Right ventricle myocardium superior (tissue), 1 donor: ENCODE results near the gene MPRIP. TPM values are rescaled to one million over a fixed set of nuclear protein-coding genes. Genes with fewer than 3 reads are reported as not detected.
"Not testable (repeated sequence)": the region's sequence is repeated elsewhere in the genome, so short reads cannot be mapped to it uniquely, and the experiment has no call there.

Experiments
- ATAC-seq: fragments of 200-7000 bp; cut with Tn5 transposase; one replicate; pipeline ENCODE4 v1.9.1; 2020; ENCODE audit warnings: mild to moderate bottlenecking; ENCODE audit not compliant: poor library complexity
- DNase-seq: peaks from one replicate; pipeline ENCODE4 v3.0.0-alpha.2; 2020
- intact Hi-C: fragments of 100-400 bp; cut with DNase I; formaldehyde crosslinking; loops from one replicate; pipeline ENCODE4 v1.11.2; 2022
- total RNA-seq: library from RNA; stranded (reverse); fragmentation: NEBNext Ultra II Directional; extraction: Animal tissue kit (Norgen Biotek cat#: 25700); gene quantifications from one replicate; pipeline ENCODE4 v1.2.1, GENCODE V29; 2021
- donor health status: DM: no; HTN: yes; CAD: no; lungs with severe emphysema.

Gene MPRIP
- total RNA-seq, 1 donor from 2014 or later, result 280 TPM

DNA sequence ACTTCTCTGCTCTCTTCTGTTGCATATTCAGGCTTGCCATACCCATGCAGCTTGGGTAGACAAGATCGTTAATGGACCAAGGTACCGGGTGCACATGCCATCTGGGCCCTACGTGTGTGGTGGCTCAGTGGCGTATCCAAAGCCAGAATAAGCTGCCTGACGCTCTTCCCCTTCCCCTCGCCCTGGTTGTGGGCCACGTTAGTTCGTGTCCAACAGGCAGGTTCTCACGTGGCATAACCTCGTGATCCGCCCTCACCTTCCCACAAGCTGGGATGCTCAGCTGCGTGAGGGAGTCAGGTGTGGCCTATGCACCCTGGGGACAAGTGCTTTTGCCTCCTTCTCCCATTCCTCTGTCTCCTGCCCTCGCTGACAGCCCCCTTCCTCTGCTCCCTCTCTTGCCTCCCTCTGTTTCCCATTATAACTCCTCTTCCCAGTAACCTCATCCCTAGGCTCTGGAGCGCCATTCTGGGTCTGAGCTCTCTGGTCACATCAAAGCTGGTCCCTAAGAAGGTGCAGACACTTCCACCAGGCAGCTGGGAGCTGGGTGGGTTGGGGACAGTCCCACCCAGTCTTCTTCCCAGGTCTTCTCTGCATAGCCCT, 86.3 kb downstream of the MPRIP start:
- ATAC-seq (no peak), DNase-seq (peak; percentile 16)
- intact Hi-C loops, result no loop called here

DNA sequence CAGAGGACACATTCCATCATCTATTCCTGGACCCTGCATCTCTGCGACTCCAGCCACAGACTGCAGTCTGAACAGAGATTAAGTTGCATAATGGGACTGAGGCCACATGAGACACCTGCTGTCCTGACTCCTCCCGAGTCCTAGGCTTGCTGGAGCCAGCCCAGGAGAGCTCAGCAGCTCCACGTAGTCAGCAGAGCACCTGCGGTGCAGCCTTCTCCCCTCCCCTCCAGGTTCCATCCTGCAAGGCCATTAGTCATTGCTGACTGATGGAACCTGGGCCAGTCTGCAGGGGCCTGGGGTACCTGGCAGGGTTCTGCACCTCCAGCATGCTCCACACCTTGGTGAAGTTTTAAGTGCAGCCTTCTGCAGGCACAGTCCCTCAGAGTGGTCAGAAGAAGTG, 87.2 kb downstream of the MPRIP start:
- DNase-seq, result no peak
- ATAC-seq, result no peak
- intact Hi-C loops, result no loop called here

GRCh38 chr17:17130077-17130844, 88.0 kb downstream of the MPRIP start:
- DNase-seq (peak; percentile 17), ATAC-seq (no peak)
- intact Hi-C loops, result loop anchor here (10.0 kb wide), 1 partner anchor 125 kb away; no protein-coding TSS in a partner anchor

DNA sequence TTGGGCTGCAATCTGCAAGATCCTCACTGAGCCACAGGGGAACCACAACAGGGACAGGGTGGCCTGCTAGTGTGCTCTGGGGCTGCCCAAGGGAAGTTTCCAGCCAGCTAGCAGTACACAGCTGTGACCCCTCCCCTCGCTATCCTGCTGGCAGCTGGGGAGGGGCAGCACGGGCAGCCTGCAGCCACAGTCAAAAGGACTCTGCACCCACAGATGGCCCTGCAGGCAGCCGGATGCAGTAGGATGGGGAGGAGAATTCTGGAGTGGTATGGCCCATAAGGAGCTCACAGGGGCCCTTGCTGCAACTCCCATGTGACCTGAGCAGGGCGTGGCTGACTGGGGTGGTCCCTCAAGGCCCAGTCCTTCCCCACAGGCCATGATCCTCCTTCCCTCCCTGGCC, 89.6 kb downstream of the MPRIP start:
- intact Hi-C loops, result loop anchor here (10.0 kb wide), 1 partner anchor 127 kb away; no protein-coding TSS in a partner anchor
- DNase-seq, result peak; percentile 22
- no peak for ATAC-seq

GRCh38 chr17:17132746-17133145, 90.5 kb downstream of the MPRIP start:
- ATAC-seq (no peak), DNase-seq (no peak)
- intact Hi-C loops, result loop anchor here (10.0 kb wide), 1 partner anchor 128 kb away; no protein-coding TSS in a partner anchor

DNA sequence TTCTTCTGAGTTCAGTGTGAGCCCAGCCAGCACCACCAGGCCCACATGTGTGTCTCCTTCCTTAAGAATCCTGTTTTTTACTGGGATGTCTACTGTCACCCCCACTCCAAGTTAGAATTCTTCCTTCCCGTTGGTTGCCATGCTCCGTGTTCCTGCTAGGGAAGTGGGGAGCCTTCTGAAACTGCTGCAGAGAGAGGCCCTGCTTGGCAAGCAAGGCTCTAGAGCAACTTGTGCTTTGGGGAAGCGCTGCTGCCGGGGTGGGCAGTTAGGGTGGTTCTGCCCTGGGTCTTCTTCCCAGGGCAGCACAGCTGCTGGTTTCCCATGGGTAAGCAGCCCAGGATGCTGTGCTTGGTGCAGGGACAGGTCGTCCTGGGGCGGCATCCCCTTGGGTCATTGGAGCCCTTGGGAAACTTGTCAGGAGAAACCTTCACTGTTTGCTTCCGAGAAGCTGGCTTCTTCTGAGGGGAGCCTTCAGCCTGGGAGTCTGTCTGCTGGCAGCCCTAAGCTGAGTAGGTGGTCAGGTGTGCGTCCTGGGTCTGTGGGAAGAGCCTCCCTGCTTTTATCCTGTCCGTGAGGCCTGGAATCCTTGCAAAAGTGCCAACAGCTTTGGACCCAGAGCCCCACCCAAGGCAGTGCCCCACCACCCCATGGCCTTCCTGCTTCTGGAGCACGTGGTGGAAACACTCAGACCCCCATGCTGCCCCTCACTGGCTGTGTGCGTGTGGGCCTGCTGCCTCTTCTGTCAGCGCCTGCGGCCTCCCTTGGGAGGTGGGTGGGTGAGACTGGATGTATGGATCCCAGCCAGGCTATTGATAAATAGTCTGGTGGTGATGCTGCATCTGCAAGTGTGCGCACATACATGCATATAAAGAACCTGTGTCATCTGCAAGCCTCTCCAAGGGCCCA, 92.0 kb downstream of the MPRIP start:
- peak; percentile 33 for DNase-seq
- intact Hi-C loops, result loop anchor here (10.0 kb wide), 1 partner anchor 130 kb away; no protein-coding TSS in a partner anchor
- ATAC-seq, result no peak

GRCh38 chr17:17134957-17135333, 92.7 kb downstream of the MPRIP start:
- ATAC-seq, result peak; percentile 78
- intact Hi-C loops, result loop anchor here (10.0 kb wide), 1 partner anchor 130 kb away; no protein-coding TSS in a partner anchor
- DNase-seq, result peak; percentile 41

- DNase-seq, result peak; percentile 13
- intact Hi-C loops, result loop anchor here (10.0 kb wide), 1 partner anchor 131 kb away; no protein-coding TSS in a partner anchor
- not testable (repeated sequence) for ATAC-seq
These were observed 94.0 kb downstream of the MPRIP start for GRCh38 chr17:17136221-17136620.

- intact Hi-C loops, result loop anchor here (10.0 kb wide), 1 partner anchor 133 kb away; no protein-coding TSS in a partner anchor
- peak; percentile 35 for DNase-seq
- no peak for ATAC-seq
These were observed 95.7 kb downstream of the MPRIP start for GRCh38 chr17:17137731-17138585.

- intact Hi-C loops, result loop anchor here (10.0 kb wide), 2 partner anchors 135 to 175 kb away; no protein-coding TSS in a partner anchor
- DNase-seq (no peak), ATAC-seq (no peak)
These were observed 97.8 kb downstream of the MPRIP start for GRCh38 chr17:17139972-17140589.

- ATAC-seq, result no peak
- DNase-seq, result no peak
- intact Hi-C loops, result loop anchor here (10.0 kb wide), 1 partner anchor 174 kb away; no protein-coding TSS in a partner anchor
These were observed 98.3 kb downstream of the MPRIP start for GRCh38 chr17:17140590-17140980.

DNA sequence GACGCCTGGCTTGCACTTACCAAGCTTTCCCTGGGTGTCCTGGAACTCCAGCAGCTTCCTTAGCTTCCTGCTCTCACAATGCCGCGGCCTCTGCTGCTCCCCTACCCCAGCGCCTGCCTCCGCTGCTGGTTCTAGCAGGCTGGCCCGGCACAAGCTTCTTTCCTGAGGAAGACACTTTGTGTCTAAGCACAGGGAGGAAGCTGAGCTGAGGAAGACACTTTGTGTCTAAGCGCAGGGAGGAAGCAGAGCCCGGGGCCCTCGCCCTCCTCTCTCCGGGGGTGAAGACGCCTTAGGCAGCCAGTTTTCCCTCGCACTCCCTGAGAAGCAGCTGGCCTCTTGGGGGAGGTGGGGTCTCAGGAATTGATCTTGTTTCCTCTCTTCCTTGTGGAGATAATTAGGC, 99.0 kb downstream of the MPRIP start:
- DNase-seq, result no peak
- intact Hi-C loops, result loop anchor here (10.0 kb wide), 1 partner anchor 174 kb away; no protein-coding TSS in a partner anchor

GRCh38 chr17:17141860-17142552, 99.7 kb downstream of the MPRIP start:
- ATAC-seq (peak; percentile 56), DNase-seq (peak; percentile 58)
- intact Hi-C loops, result loop anchor here (10.0 kb wide), 1 partner anchor 173 kb away; no protein-coding TSS in a partner anchor

More for the DNA sequence above, 99.0 kb downstream of the MPRIP start:
- no peak for ATAC-seq

DNA sequence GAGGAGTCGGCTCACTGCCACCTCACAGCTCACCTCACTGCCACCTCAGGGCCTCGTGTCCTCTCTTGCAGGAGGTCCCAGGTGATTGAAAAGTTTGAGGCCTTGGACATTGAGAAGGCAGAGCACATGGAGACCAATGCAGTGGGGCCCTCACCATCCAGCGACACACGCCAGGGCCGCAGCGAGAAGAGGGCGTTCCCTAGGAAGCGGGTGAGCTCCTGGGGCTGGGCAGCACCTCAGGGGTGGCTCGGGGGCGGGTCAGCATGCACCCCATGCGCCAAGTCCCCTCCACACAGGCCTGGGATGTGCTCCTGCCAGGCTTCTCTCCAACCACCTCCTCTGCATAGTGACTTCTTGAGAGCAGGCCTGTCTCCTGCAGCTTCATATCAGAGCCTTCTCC, 100.3 kb downstream of the MPRIP start:
- ATAC-seq (no peak), DNase-seq (no peak)
- intact Hi-C loops, result loop anchor here (10.0 kb wide), 1 partner anchor 172 kb away; no protein-coding TSS in a partner anchor

DNA sequence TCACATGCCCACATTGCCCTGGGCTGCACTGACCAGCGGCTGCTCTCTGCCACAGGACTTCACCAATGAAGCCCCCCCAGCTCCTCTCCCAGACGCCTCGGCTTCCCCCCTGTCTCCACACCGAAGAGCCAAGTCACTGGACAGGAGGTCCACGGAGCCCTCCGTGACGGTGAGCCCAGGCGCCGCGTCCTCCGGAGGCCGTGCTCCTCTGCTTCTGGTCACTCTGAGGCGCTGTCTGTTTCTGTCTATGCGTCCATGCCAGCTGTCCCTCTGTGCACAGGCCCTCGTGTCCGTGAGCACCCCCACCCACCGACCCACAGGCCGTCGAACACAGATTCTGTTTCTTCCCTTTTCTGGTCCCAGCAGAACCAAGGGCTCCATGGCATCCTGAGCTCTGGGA, 101.2 kb downstream of the MPRIP start:
- no peak for DNase-seq
- intact Hi-C loops, result loop anchor here (10.0 kb wide), 1 partner anchor 171 kb away; no protein-coding TSS in a partner anchor
- ATAC-seq, result no peak

GRCh38 chr17:17144061-17144460, 101.8 kb downstream of the MPRIP start:
- DNase-seq (no peak), ATAC-seq (no peak)
- intact Hi-C loops, result loop anchor here (10.0 kb wide), 1 partner anchor 171 kb away; no protein-coding TSS in a partner anchor
